Activated naive CD4-positive, alpha-beta T cell treated with anti-CD3 and anti-CD28 coated beads, Interleukin-2, amount 10 ng/mL, durations not matched to agents 7 days and 5 days (primary cell): Measurements from ENCODE around the gene GPR149.

ENCODE experiments used
- CTCF ChIA-PET: fragments of 350-600 bp; sonication (Branson Sonifier 250); formaldehyde crosslinking; loops from one replicate; lab custom pipeline; 2021; ENCODE audit warnings: antibody characterized with exemption; lab: Charles Lee
- DNase-seq: peaks from one replicate; pipeline ENCODE4 v3.0.0-alpha.2; 2020
- H3K27ac Mint-ChIP-seq: one replicate; pipeline ENCODE4 v1.8.0; 2021; ENCODE audit warnings: mild to moderate bottlenecking, moderate library complexity, mixed read lengths
- H3K27me3 Mint-ChIP-seq: one replicate; pipeline ENCODE4 v1.8.0; 2021; ENCODE audit warnings: mild to moderate bottlenecking, mixed read lengths
- H3K36me3 Mint-ChIP-seq: one replicate; pipeline ENCODE4 v1.8.0; 2021; ENCODE audit warnings: mixed read lengths
- H3K4me1 Mint-ChIP-seq: one replicate; pipeline ENCODE4 v1.8.0; 2021; ENCODE audit warnings: mixed read lengths
- H3K4me3 Mint-ChIP-seq: one replicate; pipeline ENCODE4 v1.8.0; 2021; ENCODE audit warnings: mild to moderate bottlenecking, moderate library complexity, mixed read lengths
- H3K9me3 Mint-ChIP-seq: one replicate; pipeline ENCODE4 v1.8.0; 2021; ENCODE audit warnings: mixed read lengths

GPR149 gene

GRCh38 chr3:154384479-154384878, 45.5 kb downstream of the GPR149 start:
- DNase-seq = no peak
- Mint-ChIP-seq H3K27me3 (no peaks in the 10 kb centered on the region), H3K4me1 (no peaks in the 10 kb centered on the region), H3K36me3 (no peaks in the 10 kb centered on the region), H3K4me3 (no peak overlapping the region), H3K9me3 (no peaks in the 10 kb centered on the region), H3K27ac (no peak overlapping the region)
- CTCF ChIA-PET = no interaction called here

- CTCF ChIA-PET = no interaction called here
- H3K4me3 Mint-ChIP-seq = no peak overlapping the region
- DNase-seq = no peak
- no peaks in the 10 kb centered on the region for H3K4me1 Mint-ChIP-seq
- H3K36me3 Mint-ChIP-seq = no peaks in the 10 kb centered on the region
- no peaks in the 10 kb centered on the region for H3K27me3 Mint-ChIP-seq
- H3K27ac Mint-ChIP-seq = no peak overlapping the region
- no peaks in the 10 kb centered on the region for H3K9me3 Mint-ChIP-seq
Measured at GRCh38 chr3:154378311-154378710, 51.7 kb downstream of the GPR149 start.

GRCh38 chr3:154367221-154367620, 62.8 kb downstream of the GPR149 start:
- H3K27me3 Mint-ChIP-seq = no peaks in the 10 kb centered on the region
- no peaks in the 10 kb centered on the region for H3K36me3 Mint-ChIP-seq
- no peaks in the 10 kb centered on the region for H3K4me1 Mint-ChIP-seq
- no peak for DNase-seq
- CTCF ChIA-PET = no interaction called here
- H3K4me3 Mint-ChIP-seq = no peak overlapping the region
- no peaks in the 10 kb centered on the region for H3K9me3 Mint-ChIP-seq
- H3K27ac Mint-ChIP-seq = no peak overlapping the region

GRCh38 chr3:154364849-154365248, 65.1 kb downstream of the GPR149 start:
- DNase-seq = no peak
- Mint-ChIP-seq H3K9me3 (no peaks in the 10 kb centered on the region), H3K36me3 (no peaks in the 10 kb centered on the region), H3K4me1 (no peaks in the 10 kb centered on the region), H3K4me3 (no peak overlapping the region), H3K27ac (no peak overlapping the region), H3K27me3 (no peaks in the 10 kb centered on the region)
- CTCF ChIA-PET = no interaction called here

GRCh38 chr3:154361099-154361498, 68.9 kb downstream of the GPR149 start:
- H3K4me1 Mint-ChIP-seq = no peaks in the 10 kb centered on the region
- no peak overlapping the region for H3K4me3 Mint-ChIP-seq
- H3K27me3 Mint-ChIP-seq = no peaks in the 10 kb centered on the region
- CTCF ChIA-PET = no interaction called here
- DNase-seq = no peak
- no peak overlapping the region for H3K27ac Mint-ChIP-seq
- H3K36me3 Mint-ChIP-seq = no peaks in the 10 kb centered on the region
- H3K9me3 Mint-ChIP-seq = no peaks in the 10 kb centered on the region

- Mint-ChIP-seq H3K4me3 (no peak overlapping the region), H3K36me3 (no peaks in the 10 kb centered on the region), H3K4me1 (no peaks in the 10 kb centered on the region), H3K27me3 (no peaks in the 10 kb centered on the region), H3K27ac (no peak overlapping the region), H3K9me3 (no peaks in the 10 kb centered on the region)
- CTCF ChIA-PET = no interaction called here
- DNase-seq = no peak
Measured at GRCh38 chr3:154356009-154356408, 74.0 kb downstream of the GPR149 start.

GRCh38 chr3:154349223-154349622, 80.8 kb downstream of the GPR149 start:
- no peak overlapping the region for H3K27ac Mint-ChIP-seq
- CTCF ChIA-PET = no interaction called here
- no peaks in the 10 kb centered on the region for H3K4me1 Mint-ChIP-seq
- no peak overlapping the region for H3K4me3 Mint-ChIP-seq
- H3K27me3 Mint-ChIP-seq = peaks cover 4% of the 10 kb centered on the region
- no peak for DNase-seq
- H3K9me3 Mint-ChIP-seq = no peaks in the 10 kb centered on the region
- no peaks in the 10 kb centered on the region for H3K36me3 Mint-ChIP-seq

GRCh38 chr3:154345422-154346122, 84.4 kb downstream of the GPR149 start:
- H3K9me3 Mint-ChIP-seq = no peaks in the 10 kb centered on the region

GRCh38 chr3:154338570-154338969, 91.4 kb downstream of the GPR149 start:
- CTCF ChIA-PET = no interaction called here
- H3K27me3 Mint-ChIP-seq = peaks cover 10% of the 10 kb centered on the region
- H3K9me3 Mint-ChIP-seq = no peaks in the 10 kb centered on the region
- H3K27ac Mint-ChIP-seq = no peak overlapping the region
- no peaks in the 10 kb centered on the region for H3K4me1 Mint-ChIP-seq
- H3K36me3 Mint-ChIP-seq = no peaks in the 10 kb centered on the region
- no peak overlapping the region for H3K4me3 Mint-ChIP-seq
- no peak for DNase-seq

More at GRCh38 chr3:154345422-154346122, 84.4 kb downstream of the GPR149 start:
- no peaks in the 10 kb centered on the region for H3K4me1 Mint-ChIP-seq
- DNase-seq = no peak
- CTCF ChIA-PET = no interaction called here
- H3K27me3 Mint-ChIP-seq = peaks cover 10% of the 10 kb centered on the region
- H3K36me3 Mint-ChIP-seq = no peaks in the 10 kb centered on the region
- no peak overlapping the region for H3K27ac Mint-ChIP-seq
- H3K4me3 Mint-ChIP-seq = no peak overlapping the region

GRCh38 chr3:154338008-154338407, 92.0 kb downstream of the GPR149 start:
- Mint-ChIP-seq H3K27ac (no peak overlapping the region), H3K4me1 (no peaks in the 10 kb centered on the region), H3K4me3 (no peak overlapping the region), H3K36me3 (no peaks in the 10 kb centered on the region), H3K9me3 (no peaks in the 10 kb centered on the region), H3K27me3 (peaks cover 7% of the 10 kb centered on the region)
- CTCF ChIA-PET = no interaction called here
- no peak for DNase-seq

- Mint-ChIP-seq H3K4me3 (no peak overlapping the region), H3K36me3 (no peaks in the 10 kb centered on the region), H3K9me3 (no peaks in the 10 kb centered on the region), H3K27me3 (peaks cover 17% of the 10 kb centered on the region), H3K27ac (no peak overlapping the region), H3K4me1 (no peaks in the 10 kb centered on the region)
- CTCF ChIA-PET = interaction anchor here (1.4 kb wide), 1 partner anchor 1001 kb away, joined by 3 read pairs; no protein-coding TSS in a partner anchor
- no peak for DNase-seq
Measured at GRCh38 chr3:154334973-154335420, 95.0 kb downstream of the GPR149 start.

- H3K27me3 Mint-ChIP-seq = peaks cover 10% of the 10 kb centered on the region
- H3K4me1 Mint-ChIP-seq = peaks cover 14% of the 10 kb centered on the region
- no peak overlapping the region for H3K27ac Mint-ChIP-seq
- peaks cover 3% of the 10 kb centered on the region for H3K36me3 Mint-ChIP-seq
- CTCF ChIA-PET = no interaction called here
- H3K9me3 Mint-ChIP-seq = no peaks in the 10 kb centered on the region
- DNase-seq = no peak
- no peak overlapping the region for H3K4me3 Mint-ChIP-seq
Measured at GRCh38 chr3:154327871-154328270, 102.1 kb downstream of the GPR149 start.

GRCh38 chr3:154324919-154325318, 105.1 kb downstream of the GPR149 start:
- no peak for DNase-seq
- Mint-ChIP-seq H3K4me1 (peaks cover 30% of the 10 kb centered on the region), H3K9me3 (no peaks in the 10 kb centered on the region), H3K27me3 (no peaks in the 10 kb centered on the region), H3K27ac (peak overlapping the region; percentile 98), H3K36me3 (peaks cover 13% of the 10 kb centered on the region), H3K4me3 (peak overlapping the region; percentile 86)
- CTCF ChIA-PET = interaction anchor here (0.6 to 0.9 kb wide), 3 partner anchors 16 to 26 kb away, joined by 3 to 4 read pairs (median 3); no protein-coding TSS in a partner anchor

- Mint-ChIP-seq H3K27me3 (no peaks in the 10 kb centered on the region), H3K27ac (peak within 1 kb of the TSS; percentile 98), H3K4me1 (peaks cover 30% of the 10 kb centered on the region), H3K9me3 (no peaks in the 10 kb centered on the region), H3K36me3 (peaks cover 13% of the 10 kb centered on the region), H3K4me3 (peak within 1 kb of the TSS; percentile 86)
- CTCF ChIA-PET = interaction anchor here (0.6 to 0.9 kb wide), 3 partner anchors 15 to 26 kb away, joined by 3 to 4 read pairs (median 3); no protein-coding TSS in a partner anchor
- DNase-seq = peak; percentile 93
Measured at GRCh38 chr3:154323891-154324738, 105.9 kb downstream of the GPR149 start, which contains the start of gene DHX36. Gene DHX36 (minus strand): TSS chr3:154324487. CDS start chr3:154324416, 71 bp downstream.
